Stimulated activated CD4-positive, alpha-beta T cell treated with anti-CD3 and anti-CD28 coated beads, Interleukin-15, amount 100 ng/mL, for 1 hour (primary cell): ENCODE results near the gene TDRD12.
A peak's percentile ranks its signal among the peaks of the same experiment; 100 is the strongest.
"Not testable (repeated sequence)": the region's sequence is repeated elsewhere in the genome, so short reads cannot be mapped to it uniquely, and the experiment has no call there.

Experiments
- DNase-seq, 2 donors: peaks; one replicate each; pipeline ENCODE4 v3.0.0-alpha.2; 2020; ENCODE audit warnings: low read depth in 1 of 2, low spot score in 1 of 2

TDRD12 gene

GRCh38 chr19:32693151-32694108 lies 26.1 kb upstream of the TDRD12 start:
- peak in 1 of 2 donors; percentile 13 for DNase-seq

GRCh38 chr19:32694316-32694715 lies 25.3 kb upstream of the TDRD12 start:
- not testable (repeated sequence) for DNase-seq

GRCh38 chr19:32694851-32695250 lies 24.7 kb upstream of the TDRD12 start:
- DNase-seq, result not testable (repeated sequence)

GRCh38 chr19:32695506-32695905 lies 24.1 kb upstream of the TDRD12 start:
- DNase-seq, result not testable (repeated sequence)

- DNase-seq, result not testable (repeated sequence)
Measured at GRCh38 chr19:32696771-32697170, 22.8 kb upstream of the TDRD12 start.

GRCh38 chr19:32700129-32700528 lies 19.4 kb upstream of the TDRD12 start:
- not testable (repeated sequence) for DNase-seq

- no peak for DNase-seq
Measured at GRCh38 chr19:32702010-32702409, 17.6 kb upstream of the TDRD12 start.

GRCh38 chr19:32704006-32704405 lies 15.6 kb upstream of the TDRD12 start:
- DNase-seq, result not testable (repeated sequence)

- DNase-seq, result no peak
Measured at GRCh38 chr19:32708457-32708856, 11.1 kb upstream of the TDRD12 start.

GRCh38 chr19:32709032-32709431 lies 10.5 kb upstream of the TDRD12 start:
- no peak for DNase-seq

- no peak for DNase-seq
Measured at GRCh38 chr19:32711747-32712146, 7.8 kb upstream of the TDRD12 start.

- DNase-seq, result not testable (repeated sequence)
Measured at GRCh38 chr19:32716203-32716602, 3.4 kb upstream of the TDRD12 start.

- DNase-seq, result no peak
Measured at GRCh38 chr19:32717496-32717895, 2.1 kb upstream of the TDRD12 start.

- no peak for DNase-seq
Measured at GRCh38 chr19:32718286-32718685, 1.3 kb upstream of the TDRD12 start.

GRCh38 chr19:32720216-32720935 lies 809 bp downstream of the TDRD12 start:
- no peak for DNase-seq

- DNase-seq, result no peak
Measured at GRCh38 chr19:32720936-32721250, 1.3 kb downstream of the TDRD12 start.

- DNase-seq, result no peak
Measured at GRCh38 chr19:32735936-32736335, 16.4 kb downstream of the TDRD12 start.

- no peak for DNase-seq
Measured at GRCh38 chr19:32743021-32743420, 23.5 kb downstream of the TDRD12 start.

- no peak for DNase-seq
Measured at GRCh38 chr19:32743447-32743846, 23.9 kb downstream of the TDRD12 start.

GRCh38 chr19:32744555-32745325 lies 25.2 kb downstream of the TDRD12 start:
- DNase-seq, result no peak

- not testable (repeated sequence) for DNase-seq
Measured at GRCh38 chr19:32745594-32746251, 26.2 kb downstream of the TDRD12 start.
